LHCN-M2 (cell line): Measurements from ENCODE around the gene FAM174B. TPM values are rescaled to one million over a fixed set of nuclear protein-coding genes. Genes with fewer than 3 reads are reported as not detected.

ENCODE experiments used
- DNase-seq: peaks from one replicate; pipeline ENCODE4 v3.0.0-alpha.2; 2012; ENCODE audit warnings: low read depth
- total RNA-seq: library from RNA; depleted of rRNA; stranded (reverse); fragments of >200 nt; gene quantifications from 2 replicates; pipeline ENCODE4 v1.2.3, GENCODE V29; 2014

FAM174B gene
- total RNA-seq, 1 experiment from 2014 or later, result 14.8 TPM

- DNase-seq, result no peak
These were observed 11.4 kb downstream of the FAM174B start for GRCh38 chr15:92643849-92644815.

- DNase-seq, result no peak
These were observed 16.7 kb downstream of the FAM174B start for GRCh38 chr15:92638709-92639365.

DNA sequence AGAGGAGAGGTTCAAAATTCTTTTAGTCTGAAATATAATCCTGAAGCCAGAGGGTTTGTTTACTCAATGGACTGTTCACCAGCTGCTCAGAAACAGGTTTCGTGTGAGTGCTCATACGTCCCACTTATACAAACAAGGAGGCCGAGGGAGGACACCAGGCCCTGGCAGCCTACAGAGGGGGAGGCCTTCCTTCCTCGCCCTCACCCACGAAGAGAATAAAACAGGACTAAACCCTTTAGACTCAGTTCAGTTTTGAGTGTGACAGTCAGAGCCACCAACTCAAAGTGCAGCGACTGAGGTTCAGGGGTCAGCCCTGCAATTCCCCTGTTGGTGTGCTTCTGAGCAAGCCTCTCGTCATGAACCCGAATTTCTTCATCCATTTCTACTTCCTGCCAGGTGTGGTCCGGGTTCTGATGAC, 17.3 kb downstream of the FAM174B start:
- DNase-seq, result peak; percentile 86

GRCh38 chr15:92637626-92638025, 17.9 kb downstream of the FAM174B start:
- no peak for DNase-seq

GRCh38 chr15:92636908-92637481, 18.6 kb downstream of the FAM174B start:
- no peak for DNase-seq

GRCh38 chr15:92636401-92636907, 19.1 kb downstream of the FAM174B start:
- no peak for DNase-seq

DNA sequence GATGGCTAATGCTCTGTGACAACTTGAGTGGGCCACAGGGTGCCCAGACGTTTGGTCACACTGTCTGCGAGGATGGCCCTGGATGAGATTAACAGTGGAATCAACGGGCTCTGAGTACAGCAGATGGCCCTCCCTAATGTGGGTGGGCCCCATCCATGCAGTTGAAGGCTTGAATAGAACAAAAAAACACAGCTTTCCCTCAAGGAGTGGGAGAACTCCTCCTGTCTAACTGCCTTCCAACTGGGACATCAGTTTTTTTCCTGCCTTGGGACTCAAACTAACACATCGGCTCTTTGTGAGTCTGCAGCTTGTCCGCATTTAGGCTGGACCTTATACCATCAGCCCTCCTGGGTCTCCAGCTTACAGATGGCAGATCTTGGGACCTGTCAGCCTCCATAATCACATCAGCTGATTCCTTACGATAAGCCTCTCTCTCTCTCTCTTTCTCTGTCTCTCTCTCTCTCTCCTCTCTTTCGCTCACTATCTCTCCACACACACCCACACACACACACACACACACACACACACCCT, 20.8 kb downstream of the FAM174B start:
- DNase-seq, result no peak

- DNase-seq, result no peak
These were observed 21.5 kb downstream of the FAM174B start for GRCh38 chr15:92634060-92634459.

- DNase-seq, result no peak
These were observed 22.2 kb downstream of the FAM174B start for GRCh38 chr15:92633418-92633817.

- no peak for DNase-seq
These were observed 22.6 kb downstream of the FAM174B start for GRCh38 chr15:92633001-92633400.

DNA sequence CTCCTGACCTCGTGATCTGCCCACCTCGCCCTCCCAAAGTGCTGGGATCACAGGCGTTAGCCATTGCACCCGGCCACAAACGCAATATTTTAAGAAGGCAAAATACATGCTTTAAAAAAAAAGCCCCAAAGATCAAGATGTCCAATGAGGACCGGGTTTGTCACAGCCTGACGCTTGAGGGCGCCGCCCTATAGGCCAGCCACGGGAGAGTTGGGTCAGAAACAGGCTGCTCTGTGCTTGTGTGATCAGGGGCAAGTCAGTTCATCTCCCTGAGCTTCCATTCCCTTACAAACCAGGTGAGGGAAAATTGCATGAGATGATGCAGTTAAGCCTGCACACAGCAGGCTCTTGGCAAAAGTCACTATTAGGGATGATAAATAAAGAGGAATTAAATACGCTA, 23.9 kb downstream of the FAM174B start:
- no peak for DNase-seq

- peak; percentile 74 for DNase-seq
These were observed 25.5 kb downstream of the FAM174B start for GRCh38 chr15:92629975-92630626.

DNA sequence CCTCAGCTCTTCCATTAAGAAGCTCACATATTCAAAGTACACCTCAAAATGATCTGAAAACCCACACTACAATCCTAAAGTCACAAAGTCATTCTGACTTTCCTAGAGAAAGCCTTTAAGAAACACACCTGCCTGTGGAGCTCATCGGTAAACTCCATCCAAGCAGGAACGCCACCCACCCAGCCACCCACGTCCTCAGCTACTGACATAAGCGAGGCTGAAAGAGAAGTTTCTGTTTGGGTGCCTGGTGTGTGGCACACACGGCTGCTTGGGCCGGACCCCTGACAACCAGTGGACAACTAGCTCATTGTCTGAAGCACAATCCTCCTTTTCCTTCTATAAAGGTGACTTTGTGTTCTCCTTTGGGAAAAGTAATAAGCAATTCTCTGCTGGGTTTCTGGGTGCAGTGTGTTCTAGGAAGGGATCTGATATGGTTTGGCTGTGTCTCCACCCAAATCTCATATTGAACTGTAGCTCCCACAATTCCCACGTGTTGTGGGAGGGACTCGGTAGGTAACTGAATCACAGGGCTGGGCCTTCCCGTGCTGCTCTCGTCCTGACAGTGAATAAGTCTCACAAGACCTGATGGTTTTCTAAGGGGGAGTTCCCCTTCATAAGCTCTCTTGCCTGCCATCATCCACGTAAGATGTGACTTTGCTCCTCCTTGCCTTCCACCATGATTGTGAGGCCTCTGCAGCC, 26.1 kb downstream of the FAM174B start:
- DNase-seq, result no peak

DNA sequence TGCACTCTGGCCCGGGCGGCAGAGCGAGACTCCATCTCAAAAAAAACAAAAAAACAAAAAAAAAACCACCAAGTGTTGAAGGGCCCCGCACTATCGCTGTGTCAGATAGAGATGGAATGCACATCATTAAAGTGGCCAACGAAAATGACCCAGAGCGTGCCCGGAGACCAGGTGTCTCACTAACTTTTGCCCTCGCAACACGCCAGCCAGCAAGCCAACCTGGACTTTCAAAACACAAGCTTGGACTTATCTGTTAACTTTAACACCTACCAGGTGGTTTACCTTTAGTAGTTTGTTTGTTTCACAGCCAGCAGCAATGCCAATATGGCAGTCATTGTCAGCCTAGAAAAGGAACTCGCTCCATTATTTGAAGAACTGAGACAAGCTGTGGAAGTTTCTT, 28.6 kb downstream of the FAM174B start:
- no peak for DNase-seq

- DNase-seq, result peak; percentile 94
These were observed 30.2 kb downstream of the FAM174B start for GRCh38 chr15:92625251-92625980.

GRCh38 chr15:92624401-92624991, 31.1 kb downstream of the FAM174B start:
- DNase-seq, result peak; percentile 88

GRCh38 chr15:92623435-92623834, 32.1 kb downstream of the FAM174B start:
- peak; percentile 85 for DNase-seq

DNA sequence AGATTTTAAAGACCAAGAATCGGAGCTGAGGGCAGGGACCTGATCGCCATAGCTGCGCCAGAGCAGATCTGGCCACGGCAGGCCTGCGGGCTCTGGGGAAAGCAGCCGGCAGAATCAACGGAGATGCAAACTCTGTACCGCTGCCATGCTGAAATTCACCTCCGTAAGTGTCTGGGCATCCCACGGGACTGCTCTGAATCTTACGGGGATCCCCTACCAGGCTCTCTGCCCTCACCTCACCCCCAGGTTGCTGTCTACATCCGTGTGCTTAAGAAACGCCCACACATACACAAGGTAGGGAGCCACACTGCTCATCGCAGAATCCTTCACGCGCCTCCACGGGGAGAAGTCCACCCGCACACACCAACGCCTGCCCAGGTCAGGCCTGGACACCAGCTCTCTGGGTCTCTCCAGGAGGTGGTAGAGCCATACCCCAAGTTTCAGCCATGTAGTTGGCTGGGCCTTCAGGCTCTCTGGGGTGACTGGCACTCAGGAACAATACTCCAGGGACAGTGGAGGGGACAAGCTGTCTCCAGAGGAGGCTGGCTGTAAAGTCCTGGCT, 33.5 kb downstream of the FAM174B start:
- no peak for DNase-seq

- no peak for DNase-seq
These were observed 34.6 kb downstream of the FAM174B start for GRCh38 chr15:92620991-92621390.
